Measurements from ENCODE around the gene RNF8.

RNF8 gene

GRCh38 chr6:37308069-37308815 lies 45.5 kb upstream of the RNF8 start:
- peak overlapping the region; percentile 38 to 72 (median 66) for H3K27ac Mint-ChIP-seq
- no peak for TF ChIP-seq CTCF (IDR thresholded peaks at IDR 0.05; ENCODE audit: unreplicated experiment in 3 of 3)
- no peaks in the 10 kb centered on the region for H3K9me3 Mint-ChIP-seq
- no peak overlapping the region for H3K4me3 Mint-ChIP-seq
- peaks cover 36% of the 10 kb centered on the region for H3K36me3 Mint-ChIP-seq (ENCODE audit: low read depth)
- H3K4me1 Mint-ChIP-seq: peaks cover 41% of the 10 kb centered on the region
- H3K27me3 Mint-ChIP-seq (ENCODE audit: low read depth): no peaks in the 10 kb centered on the region

GRCh38 chr6:37309046-37309445 lies 44.7 kb upstream of the RNF8 start:
- Mint-ChIP-seq H3K27ac (no peak overlapping the region), H3K9me3 (no peaks in the 10 kb centered on the region), H3K27me3 (ENCODE audit: low read depth) (no peaks in the 10 kb centered on the region), H3K4me1 (peaks cover 32% of the 10 kb centered on the region), H3K4me3 (no peak overlapping the region), H3K36me3 (ENCODE audit: low read depth) (peaks cover 35% of the 10 kb centered on the region)
- TF ChIP-seq CTCF (IDR thresholded peaks at IDR 0.05; ENCODE audit: unreplicated experiment in 3 of 3): no peak

GRCh38 chr6:37309692-37310091 lies 44.1 kb upstream of the RNF8 start:
- Mint-ChIP-seq H3K27me3 (ENCODE audit: low read depth) (no peaks in the 10 kb centered on the region), H3K27ac (no peak overlapping the region), H3K4me3 (no peak overlapping the region), H3K9me3 (no peaks in the 10 kb centered on the region), H3K36me3 (ENCODE audit: low read depth) (peaks cover 35% of the 10 kb centered on the region), H3K4me1 (peaks cover 32% of the 10 kb centered on the region)
- no peak for TF ChIP-seq CTCF (IDR thresholded peaks at IDR 0.05; ENCODE audit: unreplicated experiment in 3 of 3)

- Mint-ChIP-seq H3K27ac (no peak overlapping the region), H3K36me3 (ENCODE audit: low read depth) (peaks cover 35% of the 10 kb centered on the region), H3K4me1 (peaks cover 32% of the 10 kb centered on the region), H3K9me3 (no peaks in the 10 kb centered on the region), H3K27me3 (ENCODE audit: low read depth) (no peaks in the 10 kb centered on the region), H3K4me3 (no peak overlapping the region)
- no peak for TF ChIP-seq CTCF (IDR thresholded peaks at IDR 0.05; ENCODE audit: unreplicated experiment in 3 of 3)
Observed at GRCh38 chr6:37310966-37311365, 42.8 kb upstream of the RNF8 start.

GRCh38 chr6:37311741-37312473 lies 41.9 kb upstream of the RNF8 start:
- Mint-ChIP-seq H3K27me3 (ENCODE audit: low read depth) (no peaks in the 10 kb centered on the region), H3K36me3 (ENCODE audit: low read depth) (peaks cover 34% of the 10 kb centered on the region), H3K4me3 (no peak overlapping the region), H3K4me1 (peaks cover 24% of the 10 kb centered on the region), H3K9me3 (no peaks in the 10 kb centered on the region), H3K27ac (peak overlapping the region; percentile 52 to 65 (median 59))
- no peak for TF ChIP-seq CTCF (IDR thresholded peaks at IDR 0.05; ENCODE audit: unreplicated experiment in 3 of 3)
